HepG2 (cell line): ENCODE results near the gene CDC6. TPM values are rescaled to one million over a fixed set of nuclear protein-coding genes. Genes with fewer than 3 reads are reported as not detected.

ENCODE experiments used
- GTF3A ChIP-seq: sonication (generic); formaldehyde crosslinking; conservative IDR thresholded peaks from 2 replicates; pipeline ENCODE4 v1.4.0; 2020; ENCODE audit warnings: mild to moderate bottlenecking, missing genetic modification reagents
- HOXA9 ChIP-seq: sonication (generic); formaldehyde crosslinking; IDR thresholded peaks from 2 replicates; pipeline ENCODE4 v1.8.1; 2022; ENCODE audit warnings: missing genetic modification reagents, mild to moderate bottlenecking, moderate library complexity, borderline replicate concordance
- JUND ChIP-seq: sonication (generic); formaldehyde crosslinking; IDR thresholded peaks from 2 replicates; pipeline ENCODE4 v1.8.0; 2022; ENCODE audit warnings: mild to moderate bottlenecking, missing genetic modification reagents
- KDM1A ChIP-seq: IDR thresholded peaks from 2 replicates; pipeline ENCODE4 v1.6.1; 2016; ENCODE audit warnings: missing compliant biosample characterization
- KLF13 ChIP-seq: sonication (generic); formaldehyde crosslinking; IDR thresholded peaks from 2 replicates; pipeline ENCODE4 v1.4.0; 2020; ENCODE audit warnings: mild to moderate bottlenecking, missing genetic modification reagents
- NCOA1 ChIP-seq: sonication (generic); formaldehyde crosslinking; IDR thresholded peaks from 2 replicates; pipeline ENCODE4 v1.9.0; 2021; ENCODE audit warnings: missing genetic modification reagents
- NFRKB ChIP-seq: fragments of 450-650 bp; IDR thresholded peaks from 2 replicates; pipeline ENCODE4 v1.6.1; 2017
- PAF1 ChIP-seq: IDR thresholded peaks from 2 replicates; pipeline ENCODE4 v1.6.1; 2016; ENCODE audit warnings: missing genetic modification reagents, missing compliant biosample characterization
- STAG1 ChIP-seq: sonication (generic); formaldehyde crosslinking; IDR thresholded peaks from 2 replicates; pipeline ENCODE4 v1.4.0; 2020; ENCODE audit warnings: missing genetic modification reagents
- USF2 ChIP-seq, 2 experiments: sonication (generic) in 1 of 2; formaldehyde crosslinking in 1 of 2; IDR thresholded peaks; 2 replicates each; pipeline versions ENCODE4 v1.5.1 to v1.6.1; 2011 to 2020; ENCODE audit warnings: borderline replicate concordance in 1 of 2, low read depth in 1 of 2, low read length in 1 of 2, mild to moderate bottlenecking in 1 of 2, missing genetic modification reagents in 1 of 2, moderate library complexity in 1 of 2
- ZBED4 ChIP-seq: sonication (generic); formaldehyde crosslinking; IDR thresholded peaks from 2 replicates; pipeline ENCODE4 v1.4.0; 2020; ENCODE audit warnings: missing genetic modification reagents, borderline replicate concordance
- ZFP36 ChIP-seq: fragments of 150-350 bp; IDR thresholded peaks from 2 replicates; pipeline ENCODE4 v1.6.1; 2018; ENCODE audit warnings: borderline replicate concordance, low read length, low read depth; ENCODE audit not compliant: partially characterized antibody
- ZFY ChIP-seq: sonication (generic); formaldehyde crosslinking; IDR thresholded peaks from 2 replicates; pipeline ENCODE4 v1.4.0; 2020; ENCODE audit warnings: missing genetic modification reagents
- ZNF160 ChIP-seq: sonication (generic); formaldehyde crosslinking; IDR thresholded peaks from 2 replicates; pipeline ENCODE4 v1.8.0; 2022; ENCODE audit warnings: mild to moderate bottlenecking, inconsistent platforms, missing genetic modification reagents
- ZNF207 ChIP-seq: fragments of 450-650 bp; IDR thresholded peaks from 2 replicates; pipeline ENCODE4 v1.6.1; 2016; ENCODE audit warnings: antibody characterized with exemption, borderline replicate concordance
- ZNF350 ChIP-seq: sonication (generic); formaldehyde crosslinking; IDR thresholded peaks from 2 replicates; pipeline ENCODE4 v1.4.0; 2020; ENCODE audit warnings: mild to moderate bottlenecking, low read depth, missing genetic modification reagents, borderline replicate concordance
- ZNF570 ChIP-seq: sonication (generic); formaldehyde crosslinking; IDR thresholded peaks from 2 replicates; pipeline ENCODE4 v1.4.0; 2020; ENCODE audit warnings: mild to moderate bottlenecking, missing genetic modification reagents, borderline replicate concordance
- ZNF577 ChIP-seq: sonication (generic); formaldehyde crosslinking; IDR thresholded peaks from 2 replicates; pipeline ENCODE4 v1.4.0; 2020; ENCODE audit warnings: mild to moderate bottlenecking, low read depth, missing genetic modification reagents, borderline replicate concordance
- ZNF740 ChIP-seq: sonication (generic); formaldehyde crosslinking; IDR thresholded peaks from 2 replicates; pipeline ENCODE4 v1.4.0; 2020; ENCODE audit warnings: missing genetic modification reagents
- ZNF768 ChIP-seq: sonication (generic); formaldehyde crosslinking; IDR thresholded peaks from 2 replicates; pipeline ENCODE4 v1.4.0; 2020; ENCODE audit warnings: missing genetic modification reagents
- ZNF788 ChIP-seq: sonication (generic); formaldehyde crosslinking; IDR thresholded peaks from 2 replicates; pipeline ENCODE4 v1.5.0; 2020; ENCODE audit warnings: mild to moderate bottlenecking, missing genetic modification reagents, borderline replicate concordance
- ZNF878 ChIP-seq: sonication (generic); formaldehyde crosslinking; IDR thresholded peaks from 2 replicates; pipeline ENCODE4 v1.8.1; 2023; ENCODE audit warnings: mild to moderate bottlenecking, missing genetic modification reagents, moderate library complexity
- ZSCAN12 ChIP-seq: sonication (generic); formaldehyde crosslinking; IDR thresholded peaks from 2 replicates; pipeline ENCODE4 v1.9.0; 2021; ENCODE audit warnings: mild to moderate bottlenecking, missing genetic modification reagents
- ZSCAN29 ChIP-seq: sonication (generic); formaldehyde crosslinking; conservative IDR thresholded peaks from 2 replicates; pipeline ENCODE4 v1.4.0; 2020; ENCODE audit warnings: mild to moderate bottlenecking, missing genetic modification reagents
- polyA plus RNA-seq, 8 experiments: library from polyadenylated mRNA; depleted of rRNA in 3 of 8; stranded (reverse) in 7 of 8; unstranded in 1 of 8; fragments of >200 nt; fragmentation: Illumina TruSeq in 4 of 8; extraction: Trizol in 4 of 8; gene quantifications; 2 replicates each; pipeline versions ENCODE4 v1.2.1 to v1.2.3, GENCODE V29; 2011 to 2016; ENCODE audit warnings: low read depth in 4 of 8, missing spikeins in 1 of 8, mixed read lengths in 1 of 8; ENCODE audit not compliant: insufficient read depth in 1 of 8
- total RNA-seq, 5 experiments: library from RNA; depleted of rRNA; stranded (reverse); fragments of >200 nt; fragmentation: Illumina TruSeq; extraction: Trizol; gene quantifications; 2 replicates each; pipeline ENCODE4 v1.2.3, GENCODE V29; 2016; ENCODE audit warnings: low read depth in 1 of 5

Gene CDC6
- total and polyA plus RNA-seq, 2 of the 13 experiments (the other 11 are each of a cell fraction or from before 2014, with no cell fraction given) = 17.4 to 114 TPM

- peak; percentile 78; the same call in 1 of the 2 replicates for TF ChIP-seq ZNF788 (CRISPR knock-in tag)
- no peak for TF ChIP-seq ZFP36
- peak; percentile 58; the same call in 1 of the 2 replicates for TF ChIP-seq ZNF768
- TF ChIP-seq KLF13 = 0 out of 2 replicates have a peak, but pooled peaks have one; percentile 15
- TF ChIP-seq HOXA9 (CRISPR knock-in tag) = no peak
- peak; percentile 24; the same call in 1 of the 2 replicates for TF ChIP-seq ZNF740 (CRISPR knock-in tag)
- peak; percentile 87 for TF ChIP-seq ZNF350 (CRISPR knock-in tag)
- TF ChIP-seq KDM1A (CRISPR knock-in tag) = no peak
- no peak for TF ChIP-seq ZNF577 (CRISPR knock-in tag)
- TF ChIP-seq JUND (CRISPR knock-in tag) = peak; percentile 7; the same call in 1 of the 2 replicates
- TF ChIP-seq ZFY (CRISPR knock-in tag) = peak; percentile 47; the same call in 1 of the 2 replicates
- TF ChIP-seq NFRKB = no peak
- peak; percentile 60; the same call in 1 of the 2 replicates for TF ChIP-seq NCOA1 (CRISPR knock-in tag)
- TF ChIP-seq USF2 (IDR thresholded peaks at IDR 0.05; ENCODE audit: low read depth, low read length) = no peak
- no peak for TF ChIP-seq USF2 (CRISPR knock-in tag; IDR thresholded peaks at IDR 0.05; ENCODE audit: borderline replicate concordance)
- TF ChIP-seq PAF1 (CRISPR knock-in tag) = no peak
- TF ChIP-seq ZNF207 = no peak
- 0 out of 2 replicates have a peak, but pooled peaks have one; percentile 22 for TF ChIP-seq ZSCAN12 (CRISPR knock-in tag)
- peak; percentile 10; the same call in 1 of the 2 replicates for TF ChIP-seq ZNF878 (CRISPR knock-in tag)
- TF ChIP-seq ZNF570 = no peak
- peak; percentile 92 for TF ChIP-seq GTF3A
- TF ChIP-seq ZNF160 (CRISPR knock-in tag) = peak; percentile 73; the same call in 1 of the 2 replicates
- TF ChIP-seq ZBED4 (CRISPR knock-in tag) = peak; percentile 62; the same call in 1 of the 2 replicates
- no peak for TF ChIP-seq STAG1 (CRISPR knock-in tag)
- TF ChIP-seq ZSCAN29 (CRISPR knock-in tag) = peak; percentile 93
These were observed 57.7 kb downstream of the CDC6 start (continued) for GRCh38 chr17:40345161-40345993.
